ENCODE results near the gene TAX1BP1. TPM values are rescaled to one million over a fixed set of nuclear protein-coding genes. Genes with fewer than 3 reads are reported as not detected.

Gene TAX1BP1
- 66.0 and 73.7 TPM in 2 replicates for total RNA-seq

DNA sequence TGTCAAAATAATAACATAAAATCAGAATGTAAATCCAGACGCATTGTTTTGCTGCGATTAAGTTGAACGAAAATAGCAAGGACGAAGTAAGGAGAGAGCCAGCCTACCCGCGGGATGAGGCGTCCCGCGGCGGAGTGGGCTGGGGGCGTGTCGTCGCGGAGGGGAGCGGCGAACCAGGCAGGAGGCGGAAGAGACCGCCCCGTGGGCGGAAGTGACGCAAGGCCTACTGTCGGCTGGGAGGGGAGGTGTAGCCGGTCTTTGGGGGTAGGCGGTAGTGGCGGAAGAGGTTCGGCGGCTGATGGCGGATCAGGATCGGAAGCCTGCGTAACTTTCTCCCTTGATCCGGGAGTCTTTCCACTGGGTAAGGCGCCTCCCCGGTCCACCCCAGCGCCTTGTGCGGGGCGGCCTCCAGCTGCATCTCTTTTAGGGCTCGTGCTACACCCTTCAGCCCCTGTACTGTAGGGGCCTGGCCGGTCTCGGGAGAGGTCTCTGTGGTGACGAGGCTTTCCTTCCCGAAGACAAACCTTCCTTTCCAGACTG lies at the start of gene TAX1BP1:
Gene TAX1BP1, plus strand, starts transcription at position 254 of the 540 bp plus-strand sequence. CDS start 8,363 bp downstream, outside the sequence.

Other genes starting within 250 kb of the TAX1BP1 start
- 18.8 and 24.5 TPM in 2 replicates for gene HIBADH, start 77.3 kb upstream of the TAX1BP1 start, total RNA-seq

All from vein endothelial cell (primary cell).